HG02571 (cell line): ENCODE measurements around the gene GGT6.
"Not testable (repeated sequence)": the region's sequence is repeated elsewhere in the genome, so short reads cannot be mapped to it uniquely, and the experiment has no call there.

Source experiments
- ATAC-seq: cut with Tn5 transposase; IDR thresholded peaks from one replicate; pipeline ENCODE4 v1.9.1; 2021; ENCODE audit warnings: mild to moderate bottlenecking, moderate library complexity; ENCODE audit not compliant: unreplicated experiment

The GGT6 gene, protein sequence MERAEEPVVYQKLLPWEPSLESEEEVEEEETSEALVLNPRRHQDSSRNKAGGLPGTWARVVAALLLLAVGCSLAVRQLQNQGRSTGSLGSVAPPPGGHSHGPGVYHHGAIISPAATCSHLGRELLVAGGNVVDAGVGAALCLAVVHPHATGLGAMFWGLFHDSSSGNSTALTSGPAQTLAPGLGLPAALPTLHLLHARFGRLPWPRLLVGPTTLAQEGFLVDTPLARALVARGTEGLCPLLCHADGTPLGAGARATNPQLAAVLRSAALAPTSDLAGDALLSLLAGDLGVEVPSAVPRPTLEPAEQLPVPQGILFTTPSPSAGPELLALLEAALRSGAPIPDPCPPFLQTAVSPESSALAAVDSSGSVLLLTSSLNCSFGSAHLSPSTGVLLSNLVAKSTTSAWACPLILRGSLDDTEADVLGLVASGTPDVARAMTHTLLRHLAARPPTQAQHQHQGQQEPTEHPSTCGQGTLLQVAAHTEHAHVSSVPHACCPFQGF

GRCh38 chr17:4560421-4560820 lies at the start of gene GGT6:
TSS of gene GGT6 (minus strand) at chr17:4560577. CDS start at chr17:4560521, 56 bp downstream.
- ATAC-seq, result no peak

- ATAC-seq, result no peak
Observed at GRCh38 chr17:4610162-4610561, 49.8 kb upstream of the GGT6 start.

DNA sequence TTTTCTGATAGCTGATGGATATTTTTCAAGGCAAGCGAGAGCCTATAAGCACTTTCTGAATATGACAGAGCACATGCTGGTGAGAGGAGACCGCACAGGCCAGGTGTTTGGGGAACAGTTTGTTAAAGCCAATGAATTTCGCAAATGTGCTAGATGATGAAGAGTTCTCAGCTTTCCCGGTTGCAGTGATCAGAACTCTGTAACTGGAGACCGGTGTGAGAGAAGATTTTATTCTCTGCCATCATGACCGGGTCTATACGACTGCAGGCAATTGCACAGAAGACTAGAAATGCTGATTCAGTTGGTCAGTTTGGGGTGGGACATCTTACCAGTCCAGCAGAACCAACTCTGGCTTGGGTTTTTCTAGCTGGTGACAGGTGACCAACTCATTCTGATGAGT lies 49.4 kb upstream of the GGT6 start:
- no peak for ATAC-seq

DNA sequence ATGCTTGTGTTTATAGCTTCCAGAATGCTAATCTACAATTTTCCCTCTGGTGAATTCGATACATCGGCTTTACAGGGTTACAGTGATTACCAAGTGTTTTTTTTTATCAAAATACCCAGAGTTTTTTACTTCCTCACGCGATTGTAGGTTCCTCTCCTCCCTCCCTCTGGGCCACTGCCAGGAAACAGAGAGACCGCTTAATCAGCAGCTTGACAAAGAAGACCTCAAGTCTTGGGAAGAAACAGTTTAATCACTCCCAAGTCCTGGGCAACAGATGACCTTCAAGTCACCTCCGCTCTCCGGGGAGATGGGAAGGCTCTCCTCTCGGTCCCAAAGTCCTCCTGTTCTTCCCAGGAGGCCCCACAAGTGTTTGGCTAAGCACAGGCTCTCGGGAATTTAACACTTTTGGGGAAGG lies 47.4 kb upstream of the GGT6 start:
- ATAC-seq, result no peak

- no peak for ATAC-seq
Observed at GRCh38 chr17:4607261-4607741, 46.9 kb upstream of the GGT6 start.

DNA sequence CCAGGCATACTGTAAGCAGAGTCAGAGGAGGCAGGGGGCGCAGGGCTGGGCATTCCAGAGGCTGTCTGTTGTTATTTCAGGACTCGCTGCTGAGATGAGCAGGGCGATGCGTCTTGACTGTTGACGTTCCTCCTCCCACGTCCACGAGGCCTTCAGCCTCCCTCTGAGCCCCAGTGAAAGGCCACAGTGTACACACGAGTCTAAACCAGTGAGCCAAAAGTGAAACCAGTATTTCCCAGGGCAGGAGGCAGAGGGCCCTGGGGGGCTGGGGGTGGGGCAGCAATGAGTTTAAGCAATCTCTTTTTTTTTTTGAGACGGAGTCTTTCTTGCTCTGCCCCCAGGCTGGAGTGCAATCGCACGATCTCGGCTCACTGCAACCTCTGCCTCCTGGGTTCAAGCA lies 45.4 kb upstream of the GGT6 start:
- ATAC-seq, result no peak

DNA sequence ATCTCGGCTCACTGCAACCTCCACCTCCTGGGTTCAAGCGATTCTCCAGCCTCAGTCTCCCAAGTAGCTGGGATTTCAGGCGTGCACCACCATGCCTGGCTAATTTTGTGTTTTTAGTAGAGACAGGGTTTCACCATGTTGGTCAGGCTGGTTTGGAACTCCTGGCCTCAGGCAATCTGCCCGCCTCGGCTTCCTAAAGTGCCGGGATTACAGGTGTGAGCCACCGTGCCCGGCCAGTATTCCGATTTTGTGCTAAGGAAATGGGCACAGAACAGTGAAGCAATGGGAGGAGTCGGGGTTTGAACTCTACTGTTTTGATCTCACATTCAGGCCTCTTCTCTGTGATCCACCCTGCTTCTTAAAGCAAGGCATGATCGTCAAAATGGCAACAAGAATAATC lies 44.4 kb upstream of the GGT6 start:
- ATAC-seq, result not testable (repeated sequence)

DNA sequence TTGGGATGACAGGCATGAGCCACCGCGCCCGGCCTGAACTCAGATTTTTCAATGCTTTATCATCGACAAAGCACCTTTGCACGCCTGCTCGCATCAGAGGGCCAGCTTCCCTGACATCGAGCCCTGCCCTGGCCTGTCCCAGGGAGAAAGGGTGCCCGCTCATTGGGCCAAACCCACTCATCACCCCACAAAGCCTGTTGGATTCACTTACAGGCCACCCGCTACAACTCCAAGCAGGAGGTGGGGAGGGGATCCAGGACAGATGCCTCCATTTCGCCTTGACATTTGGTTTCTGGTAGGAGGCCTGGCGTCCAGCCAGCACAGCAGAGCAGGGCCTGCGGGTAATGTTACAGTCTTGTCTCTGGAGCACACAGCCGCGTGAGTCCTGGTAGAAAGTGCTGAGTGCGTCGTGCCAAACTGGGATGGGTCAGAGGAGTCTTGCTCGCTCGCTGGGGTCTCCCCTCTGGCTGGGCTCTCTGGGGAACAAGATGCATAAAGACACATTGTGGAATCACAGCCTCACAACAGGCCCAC lies 43.8 kb upstream of the GGT6 start:
- ATAC-seq, result no peak

DNA sequence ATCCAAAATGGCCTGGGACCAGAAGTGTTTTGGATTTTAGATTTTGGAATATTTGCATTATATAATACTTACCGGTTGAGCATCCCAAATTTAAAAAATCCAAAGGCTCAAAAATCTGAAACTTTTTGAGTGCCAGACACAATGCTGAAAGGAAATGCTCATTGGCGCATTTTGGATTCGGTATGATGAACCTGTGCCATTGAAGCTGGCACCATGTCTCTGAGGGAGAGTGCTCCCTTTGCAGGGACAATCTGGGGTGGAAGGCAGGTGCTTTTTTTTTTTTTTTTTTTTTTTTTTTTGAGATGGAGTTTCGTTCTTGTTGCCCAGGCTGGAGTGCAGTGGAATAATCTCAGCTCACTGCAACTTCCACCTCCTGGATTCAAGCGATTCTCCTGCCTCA lies 41.7 kb upstream of the GGT6 start:
- ATAC-seq, result no peak

DNA sequence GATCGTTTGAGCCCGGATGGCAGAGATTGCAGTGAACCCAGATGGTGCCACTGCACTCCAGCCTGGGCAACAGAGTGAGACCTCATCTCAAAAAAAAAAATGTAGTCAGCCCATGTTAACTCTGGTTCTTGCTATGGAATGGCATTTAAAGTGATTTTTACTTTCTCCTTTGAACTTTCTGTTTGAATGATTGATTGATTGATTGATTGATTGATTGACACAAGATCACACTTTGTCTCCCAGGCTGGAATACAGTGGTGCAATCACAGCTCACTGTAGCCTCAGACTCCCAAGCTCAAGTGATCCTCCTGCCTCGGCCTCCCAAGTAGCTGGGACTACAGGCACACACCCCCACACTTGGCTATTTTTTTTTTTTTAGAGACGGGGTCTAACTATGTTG lies 40.9 kb upstream of the GGT6 start:
- no peak for ATAC-seq

- ATAC-seq, result no peak
Observed at GRCh38 chr17:4600563-4600962, 40.2 kb upstream of the GGT6 start.

GRCh38 chr17:4599505-4600281 lies 39.3 kb upstream of the GGT6 start:
- ATAC-seq, result no peak

- ATAC-seq, result no peak
Observed at GRCh38 chr17:4598776-4599504, 38.6 kb upstream of the GGT6 start.

- no peak for ATAC-seq
Observed at GRCh38 chr17:4597975-4598374, 37.6 kb upstream of the GGT6 start.

DNA sequence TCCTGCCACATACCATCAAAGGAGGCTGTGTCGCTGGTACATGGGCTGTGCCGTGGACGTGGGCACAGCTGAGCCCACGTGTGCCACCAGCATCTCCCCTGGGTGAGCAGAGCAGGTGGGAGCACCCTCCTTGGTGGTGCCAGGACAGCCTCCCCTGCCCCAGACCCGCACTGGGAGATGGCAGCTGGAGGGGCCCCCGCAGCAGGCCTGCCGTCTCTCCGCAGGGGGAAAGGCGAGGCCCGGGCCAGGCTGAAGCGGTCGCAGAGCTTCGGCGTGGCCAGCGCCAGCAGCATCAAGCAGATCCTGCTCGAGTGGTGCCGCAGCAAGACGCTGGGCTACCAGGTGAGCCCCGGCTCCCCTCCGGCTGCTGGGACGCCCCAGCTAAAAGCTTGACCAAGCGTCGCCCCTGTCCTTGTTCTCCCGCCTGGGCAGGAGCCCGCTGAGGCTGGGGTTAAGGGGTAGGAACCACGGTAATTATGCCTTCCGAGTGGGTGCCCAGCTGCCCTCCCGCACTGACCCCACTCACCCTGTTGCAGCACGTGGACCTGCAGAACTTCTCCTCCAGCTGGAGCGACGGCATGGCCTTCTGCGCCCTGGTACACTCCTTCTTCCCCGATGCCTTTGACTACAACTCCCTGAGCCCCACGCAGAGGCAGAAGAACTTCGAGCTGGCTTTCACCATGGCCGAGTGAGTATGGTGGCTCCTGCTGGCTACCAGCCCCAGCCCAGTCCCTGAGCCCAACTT lies 36.4 kb upstream of the GGT6 start:
- no peak for ATAC-seq

- ATAC-seq, result not testable (repeated sequence)
Observed at GRCh38 chr17:4595685-4596342, 35.4 kb upstream of the GGT6 start.

DNA sequence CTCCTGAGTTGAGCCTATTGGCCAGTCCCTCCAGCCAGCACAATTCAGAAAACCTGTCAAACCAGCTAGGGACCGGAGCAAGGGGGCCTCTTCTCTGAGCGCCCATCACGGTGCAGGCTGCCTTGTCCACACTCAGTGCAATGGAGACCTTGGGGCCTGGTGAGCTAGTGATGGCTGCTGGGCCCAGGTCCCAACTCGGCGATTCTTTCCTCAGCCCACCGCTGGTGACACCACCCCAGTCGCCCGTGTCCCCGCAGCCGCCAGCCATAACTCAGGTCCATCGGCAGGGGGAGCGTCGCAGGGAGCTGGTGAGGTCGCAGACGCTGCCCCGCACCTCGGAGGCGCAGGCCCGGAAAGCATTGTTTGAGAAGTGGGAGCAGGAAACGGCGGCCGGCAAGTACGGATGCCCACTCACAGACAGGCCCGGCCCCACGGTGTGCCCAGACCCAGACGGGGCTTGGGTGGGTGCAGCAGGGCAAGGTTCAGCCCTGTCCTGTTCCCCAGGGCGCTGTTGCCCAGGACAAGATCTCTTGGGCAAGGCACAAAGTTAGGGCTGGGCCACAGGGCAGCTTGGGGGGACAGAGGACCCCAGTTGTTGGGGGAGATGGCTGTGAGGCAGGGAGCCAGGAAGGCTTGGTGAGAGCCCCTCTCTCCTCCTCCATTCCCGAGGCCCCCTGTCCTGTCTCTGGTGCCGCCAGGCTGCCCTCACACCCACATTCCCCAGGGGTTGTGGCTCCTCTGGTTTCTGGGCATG lies 34.7 kb upstream of the GGT6 start:
- no peak for ATAC-seq

GRCh38 chr17:4594406-4594805 lies 34.0 kb upstream of the GGT6 start:
- no peak for ATAC-seq

GRCh38 chr17:4593021-4593421 lies 32.6 kb upstream of the GGT6 start:
- no peak for ATAC-seq
